ENCODE data around the gene PURA.

PURA gene

GRCh38 chr5:140103154-140103553, 10.8 kb upstream of the PURA start:
- TF ChIP-seq CTCF (conservative IDR thresholded peaks at IDR 0.05; ENCODE audit: low read depth, low read length) = no peak
- no peak for DNase-seq (ENCODE audit: low read depth)
- H3K4me3 ChIP-seq (ENCODE audit: low read depth, low read length) = no peak overlapping the region

GRCh38 chr5:140104100-140104499, 9.8 kb upstream of the PURA start:
- H3K4me3 ChIP-seq (ENCODE audit: low read depth, low read length) = no peak overlapping the region
- no peak for TF ChIP-seq CTCF (conservative IDR thresholded peaks at IDR 0.05; ENCODE audit: low read depth, low read length)

GRCh38 chr5:140106101-140106500, 7.8 kb upstream of the PURA start:
- no peak for DNase-seq (ENCODE audit: low read depth)
- TF ChIP-seq CTCF (conservative IDR thresholded peaks at IDR 0.05; ENCODE audit: low read depth, low read length) = no peak
- no peak overlapping the region for H3K4me3 ChIP-seq (ENCODE audit: low read depth, low read length)

More at GRCh38 chr5:140104100-140104499, 9.8 kb upstream of the PURA start:
- DNase-seq (ENCODE audit: low read depth) = no peak

GRCh38 chr5:140106805-140107311, 7.1 kb upstream of the PURA start:
- no peak for DNase-seq (ENCODE audit: low read depth)
- H3K4me3 ChIP-seq (ENCODE audit: low read depth, low read length) = peak overlapping the region; percentile 76
- TF ChIP-seq CTCF (conservative IDR thresholded peaks at IDR 0.05; ENCODE audit: low read depth, low read length) = no peak

- no peak for TF ChIP-seq CTCF (conservative IDR thresholded peaks at IDR 0.05; ENCODE audit: low read depth, low read length)
- peak overlapping the region; percentile 76 for H3K4me3 ChIP-seq (ENCODE audit: low read depth, low read length)
- DNase-seq (ENCODE audit: low read depth) = peak; percentile 94
Observed at GRCh38 chr5:140107312-140108092, 6.4 kb upstream of the PURA start.

GRCh38 chr5:140108093-140109017, 5.6 kb upstream of the PURA start:
- DNase-seq (ENCODE audit: low read depth) = no peak
- peak overlapping the region; percentile 76 for H3K4me3 ChIP-seq (ENCODE audit: low read depth, low read length)
- TF ChIP-seq CTCF (conservative IDR thresholded peaks at IDR 0.05; ENCODE audit: low read depth, low read length) = no peak
